H1 (cell line): Measurements from ENCODE around the gene SRXN1. TPM values are rescaled to one million over a fixed set of nuclear protein-coding genes. Genes with fewer than 3 reads are reported as not detected.

ENCODE experiments used
- CTCF ChIA-PET: fragments of 300-600 bp; sonication (Branson Sonifier 250); formaldehyde crosslinking; loops from one replicate; lab custom pipeline; 2021; ENCODE audit not compliant: partially characterized antibody; lab: Charles Lee
- POLR2A ChIA-PET: fragments of 300-600 bp; sonication (Branson Sonifier 250); formaldehyde crosslinking; loops from one replicate; lab custom pipeline; 2021; ENCODE audit warnings: inconsistent platforms; ENCODE audit not compliant: partially characterized antibody; lab: Charles Lee
- DNase-seq, 2 experiments: peaks; one replicate each; pipeline versions ENCODE4 v3.0.0 to v3.0.0-alpha.2; 2010 to 2022; ENCODE audit warnings: low spot score in 2 of 2, low read depth in 1 of 2, mixed read lengths in 1 of 2
- FAIRE-seq: peaks from 2 replicates; lab custom pipeline; 2011; peaks lifted over from hg19 to GRCh38; lab: Jason Lieb, UNC
- H2AFZ ChIP-seq: 2 replicates; pipeline ENCODE4 v1.8.1; 2012; ENCODE audit warnings: low read length, inconsistent platforms
- H2AK5ac ChIP-seq: 2 replicates; pipeline ENCODE4 v1.6.1; 2013; ENCODE audit warnings: low read depth, low read length
- H2BK120ac ChIP-seq: replicated peaks from 2 replicates; pipeline ENCODE3; 2013; ENCODE audit warnings: low read depth, low read length, inconsistent platforms
- H2BK12ac ChIP-seq: 2 replicates; pipeline ENCODE4 v1.6.1; 2013; ENCODE audit warnings: low read depth, low read length
- H2BK15ac ChIP-seq: 2 replicates; pipeline ENCODE4 v1.6.1; 2013; ENCODE audit warnings: low read length
- H2BK20ac ChIP-seq: 2 replicates; pipeline ENCODE4 v1.6.1; 2013; ENCODE audit warnings: low read length
- H2BK5ac ChIP-seq: 2 replicates; pipeline ENCODE4 v1.6.1; 2013; ENCODE audit warnings: low read depth, low read length
- H3K14ac ChIP-seq: 2 replicates; pipeline ENCODE4 v1.6.1; 2013; ENCODE audit warnings: inconsistent platforms; ENCODE audit not compliant: insufficient read length
- H3K18ac ChIP-seq: 2 replicates; pipeline ENCODE4 v1.6.1; 2013; ENCODE audit warnings: low read length; ENCODE audit errors: extremely low read depth
- H3K23ac ChIP-seq: 2 replicates; pipeline ENCODE4 v1.6.1; 2013; ENCODE audit warnings: inconsistent platforms; ENCODE audit not compliant: insufficient read length
- H3K23me2 ChIP-seq: 2 replicates; pipeline ENCODE4 v1.6.1; 2013; ENCODE audit warnings: low read depth, low read length
- H3K27ac ChIP-seq: 2 replicates; pipeline ENCODE4 v1.6.1; 2011; ENCODE audit warnings: low read depth, low read length, inconsistent platforms
- H3K27me3 ChIP-seq, 4 experiments: replicated peaks in 1 of 4; 1 replicate in 1 of 4; 2 replicates in 3 of 4; pipeline versions ENCODE4 v1.6.1 to v1.8.1; 2011 to 2013; ENCODE audit warnings: low read length in 3 of 4, mild to moderate bottlenecking in 3 of 4, inconsistent platforms in 2 of 4, mixed read lengths in 2 of 4, moderate library complexity in 1 of 4; ENCODE audit not compliant: control insufficient read depth in 3 of 4, insufficient read depth in 3 of 4; ENCODE audit errors: extremely low read depth in 1 of 4
- H3K36me3 ChIP-seq, 4 experiments: 2 replicates each; pipeline versions ENCODE4 v1.6.1 to v1.8.1; 2011 to 2013; ENCODE audit warnings: mild to moderate bottlenecking in 4 of 4, low read length in 3 of 4, moderate library complexity in 2 of 4, control low read depth in 1 of 4, inconsistent platforms in 1 of 4; ENCODE audit not compliant: insufficient read depth in 4 of 4, control insufficient read depth in 2 of 4
- H3K4ac ChIP-seq: replicated peaks from 2 replicates; pipeline ENCODE3; 2013; ENCODE audit warnings: low read length, low read depth, mixed read lengths, inconsistent platforms; ENCODE audit not compliant: insufficient read length
- H3K4me1 ChIP-seq, 4 experiments: replicated peaks in 1 of 4; 1 replicate in 1 of 4; 2 replicates in 3 of 4; pipeline versions ENCODE4 v1.6.1 to v1.8.1; 2011 to 2013; ENCODE audit warnings: low read length in 3 of 4, inconsistent platforms in 2 of 4, mixed read lengths in 1 of 4; ENCODE audit not compliant: insufficient read depth in 4 of 4, control insufficient read depth in 3 of 4
- H3K4me2 ChIP-seq, 2 experiments: 2 replicates each; pipeline versions ENCODE4 v1.6.1 to v1.8.1; 2011 to 2013; ENCODE audit warnings: low read depth in 2 of 2, low read length in 2 of 2, control low read depth in 1 of 2, inconsistent platforms in 1 of 2, mild to moderate bottlenecking in 1 of 2; ENCODE audit not compliant: insufficient read depth in 1 of 2
- H3K4me3 ChIP-seq, 4 experiments: fragments of 200-600, 300-600 bp in 1 of 4; sonication (generic), shearing (Covaris generic), sonication (Bioruptor Twin) in 1 of 4; 2 replicates each; pipeline versions ENCODE4 v1.5.1 to v1.8.1; 2011 to 2016; ENCODE audit warnings: low read length in 4 of 4, low read depth in 3 of 4, control low read depth in 2 of 4, inconsistent platforms in 2 of 4, mild to moderate bottlenecking in 2 of 4, mixed read lengths in 1 of 4, moderate library complexity in 1 of 4; ENCODE audit not compliant: insufficient read depth in 2 of 4; ENCODE audit errors: extremely low read depth in 1 of 4
- H3K56ac ChIP-seq: replicated peaks from 2 replicates; pipeline ENCODE3; 2013; ENCODE audit warnings: low read depth, mild to moderate bottlenecking, mixed read lengths, low read length, inconsistent platforms; ENCODE audit not compliant: insufficient read length
- H3K79me1 ChIP-seq: 2 replicates; pipeline ENCODE4 v1.6.1; 2013; ENCODE audit warnings: low read depth, low read length, control low read depth
- H3K79me2 ChIP-seq, 2 experiments: 2 replicates each; pipeline versions ENCODE4 v1.6.1 to v1.8.1; 2012 to 2013; ENCODE audit warnings: low read length in 2 of 2, mild to moderate bottlenecking in 2 of 2, inconsistent platforms in 1 of 2; ENCODE audit not compliant: insufficient read depth in 2 of 2, control insufficient read depth in 1 of 2
- H3K9ac ChIP-seq, 4 experiments: replicated peaks in 1 of 4; 1 replicate in 1 of 4; 2 replicates in 3 of 4; pipeline versions ENCODE4 v1.6.1 to v1.8.1; 2011 to 2013; ENCODE audit warnings: low read depth in 3 of 4, low read length in 3 of 4, control low read depth in 2 of 4, mild to moderate bottlenecking in 2 of 4, moderate library complexity in 2 of 4, inconsistent platforms in 1 of 4; ENCODE audit errors: extremely low read depth in 1 of 4
- H3K9me3 ChIP-seq, 2 experiments: 2 replicates each; pipeline versions ENCODE4 v1.6.1 to v1.8.1; 2012 to 2013; ENCODE audit warnings: mild to moderate bottlenecking in 2 of 2, moderate library complexity in 2 of 2, control low read depth in 1 of 2, inconsistent platforms in 1 of 2, low read depth in 1 of 2, low read length in 1 of 2, mixed read lengths in 1 of 2; ENCODE audit not compliant: insufficient read depth in 2 of 2
- H4K20me1 ChIP-seq, 2 experiments: replicated peaks in 1 of 2; 2 replicates each; pipeline versions ENCODE3 to v1.8.1; 2011 to 2013; ENCODE audit warnings: inconsistent platforms in 2 of 2, low read length in 2 of 2, mild to moderate bottlenecking in 1 of 2; ENCODE audit not compliant: insufficient read depth in 2 of 2, control insufficient read depth in 1 of 2
- H4K5ac ChIP-seq: 2 replicates; pipeline ENCODE4 v1.6.1; 2013; ENCODE audit warnings: low read length, low read depth, mixed read lengths, inconsistent platforms; ENCODE audit not compliant: insufficient read length
- H4K8ac ChIP-seq: 2 replicates; pipeline ENCODE4 v1.8.0; 2013; ENCODE audit warnings: mild to moderate bottlenecking, moderate library complexity, low read length, inconsistent platforms; ENCODE audit not compliant: insufficient read depth; ENCODE audit errors: extremely low read depth
- H4K91ac ChIP-seq: replicated peaks from 2 replicates; pipeline ENCODE3; 2013; ENCODE audit warnings: low read length, mixed read lengths, inconsistent platforms; ENCODE audit not compliant: insufficient read length
- CEBPB ChIP-seq: IDR thresholded peaks from 2 replicates; pipeline ENCODE4 v1.6.1; 2012; ENCODE audit warnings: low read depth, low read length
- EP300 ChIP-seq, 2 experiments: IDR thresholded peaks; 1 replicate in 1 of 2; 2 replicates in 1 of 2; pipeline ENCODE4 v1.6.1; 2011 to 2012; ENCODE audit warnings: low read depth in 2 of 2, low read length in 2 of 2, mild to moderate bottlenecking in 2 of 2, borderline replicate concordance in 1 of 2, inconsistent platforms in 1 of 2, moderate library complexity in 1 of 2
- EZH2 ChIP-seq: fragments of 200-600 bp; sonication (generic); IDR thresholded peaks from 2 replicates; pipeline ENCODE4 v1.7.1; 2012; ENCODE audit warnings: low read depth, mild to moderate bottlenecking, moderate library complexity, low read length, inconsistent platforms; ENCODE audit not compliant: severe bottlenecking
- JUND ChIP-seq: IDR thresholded peaks from 2 replicates; pipeline ENCODE4 v1.6.1; 2011; ENCODE audit warnings: mild to moderate bottlenecking, improper control_type of control experiment, low read length
- MAFK ChIP-seq: IDR thresholded peaks from 2 replicates; pipeline ENCODE4 v1.6.1; 2012; ENCODE audit warnings: low read depth, mild to moderate bottlenecking, improper control_type of control experiment, low read length
- SAP30 ChIP-seq: fragments of 300-600 bp; sonication (generic); IDR thresholded peaks from 2 replicates; pipeline ENCODE4 v1.7.1; 2012; ENCODE audit warnings: low read length, moderate library complexity, mild to moderate bottlenecking, inconsistent platforms; ENCODE audit not compliant: insufficient read depth, insufficient replicate concordance
- SUZ12 ChIP-seq: fragments of 200-600 bp; sonication (generic); IDR thresholded peaks from 2 replicates; pipeline ENCODE4 v1.6.1; 2012; ENCODE audit warnings: mild to moderate bottlenecking, inconsistent platforms, low read length, moderate library complexity, mixed read lengths
- WGBS, 2 experiments: shearing (Covaris generic) in 1 of 2; methylation state at CpG; one replicate each; pipeline versions ENCODE4 v1.1.6 to v1.1.7; 2013 to 2015; ENCODE audit warnings: low lambda C conversion rate in 2 of 2, mixed read lengths in 2 of 2, inconsistent platforms in 1 of 2, low coverage in 1 of 2, missing lambda C conversion rate in 1 of 2; ENCODE audit not compliant: insufficient replicate concordance in 2 of 2, insufficient coverage in 1 of 2, insufficient read length in 1 of 2; ENCODE audit errors: extremely low coverage in 1 of 2, missing lambda C conversion rate in 1 of 2; 5-methylcytosine and 5-hydroxymethylcytosine counted together
- polyA plus RNA-seq, 7 experiments: library from polyadenylated mRNA; depleted of rRNA in 3 of 7; stranded (reverse) in 5 of 7; unstranded in 2 of 7; fragments of >200 nt in 5 of 7; fragments of 200-250 nt in 2 of 7; gene quantifications; 1 replicate in 5 of 7; 2 replicates in 1 of 7; 4 replicates in 1 of 7; pipeline versions ENCODE4 v1.2.1 to v1.2.3, GENCODE V29; 2011 to 2013; ENCODE audit warnings: missing spikeins in 2 of 7, mixed read lengths in 2 of 7
- total RNA-seq: library from RNA; stranded (reverse); fragmentation: NEBNext Ultra II Directional; extraction: Animal tissue kit (Norgen Biotek cat#: 25700); gene quantifications from 2 replicates; pipeline ENCODE4 v1.2.1, GENCODE V29; 2021

The SRXN1 gene
- total and polyA plus RNA-seq, 2 of the 8 experiments (the other 6 are each of a cell fraction or from before 2014, with no cell fraction given) = 12.2 to 15.8 TPM

DNA sequence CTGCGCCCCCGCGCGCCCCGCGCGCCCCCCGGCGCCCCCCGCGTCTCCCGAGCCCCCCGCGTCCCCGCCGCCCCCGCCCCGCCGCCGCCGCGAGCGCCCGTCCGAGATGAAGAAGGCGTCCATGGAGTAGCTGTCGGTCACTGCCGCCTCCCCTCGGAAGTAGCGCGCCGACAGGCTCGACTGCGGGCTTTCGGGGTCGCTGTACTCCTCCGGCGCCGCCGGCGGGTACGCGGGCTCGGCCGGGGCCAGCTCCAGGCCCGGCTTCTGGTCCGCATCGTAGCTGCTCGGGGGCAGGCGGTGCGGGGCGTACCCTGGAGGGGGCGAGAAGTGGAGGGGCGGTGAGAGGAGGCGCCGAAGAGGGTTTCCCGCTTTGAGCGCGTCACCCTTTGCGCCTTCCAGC, 11.2 kb upstream of the SRXN1 start:
- Histone ChIP-seq H3K9ac (no peak overlapping the region), H3K14ac (no peak overlapping the region), H3K4ac (no peak overlapping the region), H2BK15ac (peak overlapping the region; percentile 97; the same call in 1 of the 2 replicates), H4K20me1 (no peaks in the 10 kb centered on the region), H3K36me3 (no peaks in the 10 kb centered on the region), H3K27me3 (peaks cover 8 to 38% (median 26%) of the 10 kb centered on the region in 4 experiments), H2BK20ac (peak overlapping the region; percentile 40; the same call in 1 of the 2 replicates), H4K8ac (no peak overlapping the region), H3K18ac (no peak overlapping the region), H2AFZ (no peak overlapping the region), H2BK5ac (0 out of 2 replicates have a peak overlapping the region, but pooled peaks have one; percentile 29), H3K4me3 (no peak overlapping the region), H3K9me3 (no peaks in the 10 kb centered on the region), H2BK12ac (peak overlapping the region; percentile 86; the same call in 1 of the 2 replicates), H4K5ac (no peak overlapping the region), H3K4me2 (0 out of 4 replicates have a peak overlapping the region, but pooled peaks of 1 of the 2 experiments have one; percentile 4), H2BK120ac (no peak overlapping the region), H3K4me1 (peaks cover 14 to 36% (median 28%) of the 10 kb centered on the region in 4 experiments), H3K79me1 (no peaks in the 10 kb centered on the region), H3K56ac (no peak overlapping the region), H4K91ac (no peak overlapping the region), H3K23ac (no peak overlapping the region), H3K23me2 (peaks cover 3% of the 10 kb centered on the region), H2AK5ac (0 out of 2 replicates have a peak overlapping the region, but pooled peaks have one; percentile 0), H3K27ac (no peak overlapping the region), H3K79me2 (no peaks in the 10 kb centered on the region)
- no peak for TF ChIP-seq JUND
- TF ChIP-seq MAFK = no peak
- peak; percentile 10 for TF ChIP-seq EZH2
- no peak for TF ChIP-seq SAP30
- no peak for TF ChIP-seq CEBPB
- TF ChIP-seq EP300 (IDR thresholded peaks at IDR 0.05; ENCODE audit: borderline replicate concordance in 1 of 2, low read depth in 2 of 2, low read length in 2 of 2) = no peak
- peak; percentile 36; the same call in 1 of the 2 replicates for TF ChIP-seq SUZ12
- FAIRE-seq (no peak), DNase-seq (no peak)
- WGBS, 2 experiments = 57% methylated on average over 28 of the region's 60 CpGs; no CpG with 5 or more reads in 1 of the 2 experiments
- POLR2A ChIA-PET = interaction anchor here (0.9 to 4.5 kb wide), 8 partner anchors 9 to 73 kb away, joined by 3 to 19 read pairs (median 6); partner anchors contain the start of genes SCRT2 and SRXN1
- CTCF ChIA-PET = interaction anchor here (0.8 to 11.1 kb wide), 6 partner anchors 15 to 76 kb away, joined by 4 to 157 read pairs (median 14); partner anchors contain the start of genes SCRT2 and SRXN1
